ENCODE results near the gene CMTM5.

DNA sequence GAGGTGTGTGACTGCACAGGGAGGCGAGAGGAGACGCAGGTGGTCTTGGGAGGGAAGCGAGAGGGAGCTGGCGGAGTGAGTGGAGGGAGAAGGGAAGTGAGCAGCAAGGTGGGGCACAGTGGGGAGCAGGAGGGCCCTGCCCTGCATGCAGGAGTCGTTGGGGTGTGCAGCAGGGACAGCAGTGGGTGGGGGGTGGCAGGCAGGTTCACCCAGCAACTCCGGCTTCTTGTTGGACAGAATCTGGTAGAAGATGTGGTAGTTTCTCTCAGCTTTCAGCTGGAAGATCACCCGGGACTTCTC, 26.2 kb downstream of the CMTM5 start:
- TF ChIP-seq, protein P1, sequence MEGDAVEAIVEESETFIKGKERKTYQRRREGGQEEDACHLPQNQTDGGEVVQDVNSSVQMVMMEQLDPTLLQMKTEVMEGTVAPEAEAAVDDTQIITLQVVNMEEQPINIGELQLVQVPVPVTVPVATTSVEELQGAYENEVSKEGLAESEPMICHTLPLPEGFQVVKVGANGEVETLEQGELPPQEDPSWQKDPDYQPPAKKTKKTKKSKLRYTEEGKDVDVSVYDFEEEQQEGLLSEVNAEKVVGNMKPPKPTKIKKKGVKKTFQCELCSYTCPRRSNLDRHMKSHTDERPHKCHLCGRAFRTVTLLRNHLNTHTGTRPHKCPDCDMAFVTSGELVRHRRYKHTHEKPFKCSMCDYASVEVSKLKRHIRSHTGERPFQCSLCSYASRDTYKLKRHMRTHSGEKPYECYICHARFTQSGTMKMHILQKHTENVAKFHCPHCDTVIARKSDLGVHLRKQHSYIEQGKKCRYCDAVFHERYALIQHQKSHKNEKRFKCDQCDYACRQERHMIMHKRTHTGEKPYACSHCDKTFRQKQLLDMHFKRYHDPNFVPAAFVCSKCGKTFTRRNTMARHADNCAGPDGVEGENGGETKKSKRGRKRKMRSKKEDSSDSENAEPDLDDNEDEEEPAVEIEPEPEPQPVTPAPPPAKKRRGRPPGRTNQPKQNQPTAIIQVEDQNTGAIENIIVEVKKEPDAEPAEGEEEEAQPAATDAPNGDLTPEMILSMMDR (IDR thresholded peaks at IDR 0.05): no peak
- TF ChIP-seq POLR2A (IDR thresholded peaks at IDR 0.05): no peak
